ENCODE data around the gene TELO2.

Gene TELO2

DNA sequence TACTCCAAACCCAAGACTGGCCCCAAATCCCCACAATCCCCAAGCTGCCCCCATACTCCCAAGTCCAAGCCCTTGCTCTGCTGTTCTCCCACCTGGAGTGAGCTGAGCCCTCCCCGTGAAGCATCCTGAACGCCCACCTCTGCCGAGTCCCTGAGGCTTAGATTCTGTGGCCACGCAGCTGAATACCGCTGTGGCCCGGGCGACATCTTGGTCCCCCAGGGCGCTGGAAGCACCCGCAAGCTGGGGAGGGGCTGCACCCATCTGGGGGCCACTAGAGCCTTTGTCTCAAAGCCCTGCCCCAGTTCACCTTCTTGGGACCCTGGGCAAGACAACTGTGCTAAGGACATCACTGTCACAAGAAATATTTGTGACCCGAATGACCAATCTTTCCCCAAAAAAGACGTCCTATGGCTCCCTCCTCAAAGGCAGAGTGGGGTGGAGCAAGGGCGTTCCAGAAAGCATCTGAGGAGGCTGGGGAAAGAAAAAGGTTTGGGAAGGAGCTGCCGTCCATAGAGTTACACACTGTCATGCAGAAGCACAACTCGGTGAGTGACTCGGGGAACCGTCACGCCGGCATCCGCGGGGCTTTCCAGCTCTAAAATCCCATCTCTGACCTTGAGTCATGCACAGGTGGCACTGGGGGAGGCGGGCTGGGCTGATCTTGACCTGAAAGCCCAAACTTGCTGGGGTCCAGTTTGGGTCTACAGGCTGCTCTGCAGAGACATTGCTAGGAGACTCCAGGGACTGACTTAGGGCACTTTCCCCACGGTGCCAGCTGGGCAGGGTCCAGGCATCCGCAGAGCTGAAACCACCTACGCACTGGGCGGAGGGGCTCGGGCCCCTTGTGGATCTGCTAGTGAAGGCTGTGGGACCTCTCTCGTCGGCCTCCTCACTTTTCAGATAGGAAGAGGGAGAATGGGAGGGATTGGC is 11.0 kb upstream of the TELO2 start:
- Mint-ChIP-seq H3K4me1 (peaks cover 6% of the 10 kb centered on the region), H3K36me3 (ENCODE audit: low read depth) (no peaks in the 10 kb centered on the region), H3K9me3 (no peaks in the 10 kb centered on the region), H3K27ac (no peak overlapping the region), H3K4me3 (no peak overlapping the region), H3K27me3 (peaks cover 1% of the 10 kb centered on the region)
- ATAC-seq (no peak), DNase-seq (no peak)

DNA sequence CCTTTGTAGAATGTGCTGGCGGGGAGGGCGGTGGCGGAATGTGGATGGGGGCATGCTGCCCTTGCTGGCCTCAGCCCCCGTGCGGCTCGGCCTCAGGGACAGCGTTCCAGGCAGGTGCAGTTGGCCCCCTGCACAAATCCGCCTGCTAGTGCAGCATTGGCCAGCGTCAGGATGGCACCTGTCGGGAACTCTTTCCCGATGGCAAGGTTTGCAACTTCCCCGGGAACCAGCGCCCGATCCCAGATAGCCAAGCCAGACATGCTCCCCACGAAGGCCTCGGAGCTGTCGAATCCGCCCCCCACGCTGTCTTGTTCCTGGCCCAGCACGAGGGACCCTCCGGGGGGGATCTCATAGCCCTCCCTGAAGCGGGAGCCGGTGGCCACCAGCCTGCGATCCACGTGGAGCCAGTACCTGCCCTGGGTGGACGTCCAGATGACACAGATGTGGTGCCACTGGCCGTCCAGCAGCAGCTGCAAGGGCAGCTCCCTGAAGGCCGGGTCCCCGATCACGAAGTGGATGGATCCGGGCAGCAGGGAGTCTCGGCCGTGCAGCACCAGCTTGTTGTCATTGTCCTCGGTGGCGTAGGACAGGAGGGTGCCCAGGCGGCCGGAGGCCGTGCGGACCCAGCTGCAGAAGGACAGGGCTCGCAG is 7.2 kb upstream of the TELO2 start:
- no peaks in the 10 kb centered on the region for H3K9me3 Mint-ChIP-seq
- H3K36me3 Mint-ChIP-seq (ENCODE audit: low read depth), result no peaks in the 10 kb centered on the region
- H3K27me3 Mint-ChIP-seq, result no peaks in the 10 kb centered on the region
- no peak overlapping the region for H3K4me3 Mint-ChIP-seq
- no peak for ATAC-seq
- peaks cover 2% of the 10 kb centered on the region for H3K4me1 Mint-ChIP-seq
- DNase-seq, result no peak
- no peak overlapping the region for H3K27ac Mint-ChIP-seq

DNA sequence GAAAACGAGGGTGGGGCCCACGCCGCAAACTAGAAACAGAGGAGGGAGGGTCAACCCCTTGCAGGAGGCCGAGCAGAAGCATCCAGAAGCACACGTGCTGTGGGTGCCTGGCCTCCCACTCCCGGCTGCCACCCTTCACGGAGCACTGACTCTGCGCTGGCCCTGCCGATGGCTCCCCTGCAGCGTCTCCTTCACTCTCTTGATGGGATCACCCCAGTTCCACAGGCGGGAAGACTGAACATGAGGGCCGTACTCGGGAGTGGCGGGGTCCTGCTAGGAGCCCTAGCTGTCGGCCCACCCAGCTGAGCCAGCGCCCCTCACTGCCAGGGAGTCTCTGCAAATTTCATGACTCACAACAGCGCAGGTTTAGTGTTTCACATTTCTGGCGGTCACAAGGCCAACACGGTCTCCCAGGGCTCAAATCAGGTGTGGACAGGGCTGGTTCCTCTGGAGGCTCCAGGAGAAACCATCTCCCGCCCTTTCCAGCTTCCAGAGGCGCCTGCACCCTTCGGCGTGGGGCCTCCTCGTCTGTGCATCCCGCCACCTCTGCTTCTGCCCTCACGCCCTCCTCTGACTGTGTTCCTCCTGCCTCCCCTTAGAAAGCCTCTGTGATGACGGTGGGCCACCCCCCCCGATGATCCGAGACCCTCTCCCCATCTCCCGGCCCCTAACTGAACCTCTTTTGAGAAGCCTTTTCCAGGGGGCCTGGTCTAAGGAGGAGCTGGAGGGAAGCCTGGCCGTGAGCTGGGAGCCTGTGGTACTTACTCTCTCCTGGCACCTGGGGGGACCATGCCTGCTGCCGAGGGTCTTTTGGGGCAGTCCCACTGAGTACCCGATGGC is 6.4 kb upstream of the TELO2 start:
- Mint-ChIP-seq H3K36me3 (ENCODE audit: low read depth) (no peaks in the 10 kb centered on the region), H3K4me3 (no peak overlapping the region), H3K27ac (no peak overlapping the region)

GRCh38 chr16:1487395-1488053 is 5.6 kb upstream of the TELO2 start:
- no peak for DNase-seq
- peaks cover 3% of the 10 kb centered on the region for H3K4me1 Mint-ChIP-seq
- H3K27ac Mint-ChIP-seq, result no peak overlapping the region
- no peaks in the 10 kb centered on the region for H3K36me3 Mint-ChIP-seq (ENCODE audit: low read depth)
- ATAC-seq, result no peak
- H3K27me3 Mint-ChIP-seq, result no peaks in the 10 kb centered on the region
- no peaks in the 10 kb centered on the region for H3K9me3 Mint-ChIP-seq
- no peak overlapping the region for H3K4me3 Mint-ChIP-seq

More for the DNA sequence above, 6.4 kb upstream of the TELO2 start:
- H3K27me3 Mint-ChIP-seq, result no peaks in the 10 kb centered on the region
- DNase-seq (no peak), ATAC-seq (no peak)
- no peaks in the 10 kb centered on the region for H3K4me1 Mint-ChIP-seq
- H3K9me3 Mint-ChIP-seq, result no peaks in the 10 kb centered on the region

DNA sequence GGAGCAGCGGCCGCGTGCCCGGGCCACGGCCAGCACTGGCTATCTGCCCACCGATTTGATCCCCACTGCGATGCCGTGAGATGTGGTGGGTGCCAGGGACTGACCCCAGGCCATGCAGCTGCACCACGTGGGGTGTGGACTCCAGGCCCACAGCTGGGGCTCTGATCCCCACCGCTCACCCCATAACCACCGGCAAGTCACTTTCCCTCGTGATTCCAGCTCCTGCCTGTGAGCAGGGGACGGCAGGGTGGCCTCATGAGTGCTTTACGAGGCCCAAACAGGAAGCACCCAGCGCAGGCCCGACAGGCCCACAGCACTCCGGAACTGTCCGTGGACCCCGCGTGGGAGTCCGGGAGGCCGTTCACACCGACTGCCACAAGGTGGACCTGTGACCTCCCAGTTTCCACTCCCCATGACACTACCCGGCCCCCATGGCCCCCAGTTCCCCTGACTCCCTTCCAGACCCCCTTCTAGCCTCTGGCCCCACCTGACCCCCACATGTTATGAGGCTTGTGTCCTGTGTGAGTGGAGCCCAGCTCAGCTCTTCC is 5.0 kb upstream of the TELO2 start:
- ATAC-seq, result no peak
- DNase-seq, result no peak
- Mint-ChIP-seq H3K27me3 (no peaks in the 10 kb centered on the region), H3K9me3 (no peaks in the 10 kb centered on the region), H3K27ac (no peak overlapping the region), H3K4me3 (no peak overlapping the region), H3K4me1 (peaks cover 8% of the 10 kb centered on the region), H3K36me3 (ENCODE audit: low read depth) (no peaks in the 10 kb centered on the region)

GRCh38 chr16:1488619-1489018 is 4.5 kb upstream of the TELO2 start, which contains the start of gene PTX4:
TSS of gene PTX4 (minus strand) at chr16:1488944. CDS start at chr16:1488909, 35 bp downstream.
- no peak for DNase-seq
- Mint-ChIP-seq H3K4me1 (peaks cover 8% of the 10 kb centered on the region), H3K36me3 (ENCODE audit: low read depth) (no peaks in the 10 kb centered on the region), H3K9me3 (no peaks in the 10 kb centered on the region), H3K27ac (no peak within 1 kb of the TSS), H3K4me3 (no peak within 1 kb of the TSS), H3K27me3 (no peaks in the 10 kb centered on the region)
- no peak for ATAC-seq

DNA sequence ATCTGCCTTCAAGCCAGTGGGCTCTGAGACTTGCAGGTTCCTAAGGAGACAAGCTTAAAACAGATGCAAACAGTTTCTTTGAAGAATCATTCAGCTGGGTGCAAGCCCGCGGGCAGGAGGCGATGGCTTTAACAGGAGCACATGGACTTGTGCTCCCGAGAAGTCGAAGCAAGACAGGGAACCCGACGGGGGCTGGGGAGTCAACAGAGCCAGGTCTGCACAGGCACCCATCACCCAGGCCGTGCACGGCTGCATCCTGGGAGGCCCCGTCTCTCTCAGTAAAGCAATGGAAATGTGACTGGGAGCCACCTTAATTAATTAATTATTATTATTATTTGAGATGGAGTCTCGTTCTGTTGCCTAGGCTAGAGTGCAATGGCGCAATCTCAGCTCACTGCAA is 4.1 kb upstream of the TELO2 start:
- H3K27me3 Mint-ChIP-seq, result no peaks in the 10 kb centered on the region
- no peaks in the 10 kb centered on the region for H3K9me3 Mint-ChIP-seq
- peaks cover 2% of the 10 kb centered on the region for H3K36me3 Mint-ChIP-seq (ENCODE audit: low read depth)
- H3K4me1 Mint-ChIP-seq, result peaks cover 10% of the 10 kb centered on the region
- H3K27ac Mint-ChIP-seq, result no peak overlapping the region
- H3K4me3 Mint-ChIP-seq, result no peak overlapping the region
- DNase-seq, result no peak
- no peak for ATAC-seq

GRCh38 chr16:1491327-1491726 is 1.8 kb upstream of the TELO2 start:
- Mint-ChIP-seq H3K4me3 (no peak overlapping the region), H3K36me3 (ENCODE audit: low read depth) (peaks cover 2% of the 10 kb centered on the region), H3K4me1 (peaks cover 10% of the 10 kb centered on the region), H3K27me3 (no peaks in the 10 kb centered on the region), H3K27ac (no peak overlapping the region), H3K9me3 (no peaks in the 10 kb centered on the region)
- no peak for ATAC-seq
- no peak for DNase-seq

- peak overlapping the region; percentile 98 for H3K27ac Mint-ChIP-seq
- ATAC-seq, result no peak
- DNase-seq, result peak; percentile 18
- H3K36me3 Mint-ChIP-seq (ENCODE audit: low read depth), result peaks cover 6% of the 10 kb centered on the region
- peaks cover 10% of the 10 kb centered on the region for H3K4me1 Mint-ChIP-seq
- peak overlapping the region; percentile 86 for H3K4me3 Mint-ChIP-seq
- no peaks in the 10 kb centered on the region for H3K27me3 Mint-ChIP-seq
- no peaks in the 10 kb centered on the region for H3K9me3 Mint-ChIP-seq
Observed at GRCh38 chr16:1492082-1492922, 858 bp upstream of the TELO2 start.

DNA sequence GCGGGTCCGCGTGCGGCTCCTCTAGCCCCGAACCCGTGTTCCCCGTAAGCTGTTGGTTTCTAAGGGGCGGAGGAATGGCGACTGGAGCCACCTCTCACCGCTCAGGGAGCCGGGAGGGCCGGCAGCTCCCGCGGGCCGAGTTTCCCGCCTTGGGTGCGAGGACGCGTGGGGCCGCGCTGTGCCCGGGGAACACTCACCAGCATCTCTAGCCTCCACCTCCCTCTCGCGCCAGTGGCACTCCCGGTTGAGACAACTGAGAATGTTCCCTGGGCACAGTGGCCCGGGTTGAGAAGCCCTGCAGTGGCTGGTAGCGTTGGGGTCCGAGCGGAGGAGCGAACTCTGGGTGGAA is 560 bp downstream of the TELO2 start:
- H3K27ac Mint-ChIP-seq, result peak overlapping the region; percentile 98
- ATAC-seq (peak; percentile 4), DNase-seq (no peak)
- H3K36me3 Mint-ChIP-seq (ENCODE audit: low read depth), result peaks cover 14% of the 10 kb centered on the region
- no peaks in the 10 kb centered on the region for H3K27me3 Mint-ChIP-seq
- peaks cover 10% of the 10 kb centered on the region for H3K4me1 Mint-ChIP-seq
- H3K4me3 Mint-ChIP-seq, result peak overlapping the region; percentile 86
- no peaks in the 10 kb centered on the region for H3K9me3 Mint-ChIP-seq

- Mint-ChIP-seq H3K36me3 (ENCODE audit: low read depth) (peaks cover 14% of the 10 kb centered on the region), H3K9me3 (no peaks in the 10 kb centered on the region), H3K4me1 (peaks cover 10% of the 10 kb centered on the region), H3K27ac (peak overlapping the region; percentile 86), H3K27me3 (no peaks in the 10 kb centered on the region), H3K4me3 (peak overlapping the region; percentile 86)
- ATAC-seq, result no peak
- DNase-seq, result no peak
Observed at GRCh38 chr16:1494129-1494640, 1.0 kb downstream of the TELO2 start.

GRCh38 chr16:1494711-1495110 is 1.6 kb downstream of the TELO2 start:
- ATAC-seq, result no peak

DNA sequence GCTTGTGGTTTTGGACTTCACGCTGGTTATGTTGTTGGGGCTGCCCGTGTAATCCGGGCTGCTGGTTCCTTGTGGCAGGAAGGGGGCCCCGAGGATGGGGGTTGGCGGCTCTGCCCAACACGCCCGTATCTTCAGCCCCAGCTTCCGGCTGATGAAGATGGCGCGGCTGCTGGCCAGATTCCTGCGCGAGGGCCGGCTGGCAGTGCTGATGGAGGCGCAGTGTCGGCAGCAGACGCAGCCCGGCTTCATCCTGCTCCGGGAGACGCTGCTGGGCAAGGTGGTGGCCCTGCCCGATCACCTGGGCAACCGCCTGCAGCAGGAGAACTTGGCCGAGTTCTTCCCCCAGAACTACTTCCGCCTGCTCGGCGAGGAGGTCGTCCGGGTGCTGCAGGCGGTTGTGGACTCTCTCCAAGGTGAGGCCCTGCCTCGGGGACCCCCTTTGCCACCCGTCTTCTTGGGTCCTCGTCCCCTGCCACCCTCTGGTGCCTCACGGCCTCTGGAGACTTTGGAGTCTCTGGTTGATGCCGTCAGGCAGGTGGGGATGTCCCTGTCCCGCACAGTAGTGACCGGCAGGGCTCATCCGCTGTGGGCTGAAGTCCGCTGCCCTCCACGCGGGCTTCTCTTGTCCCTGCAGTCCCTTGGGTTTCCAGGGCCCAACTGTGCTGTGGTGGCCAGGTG is 2.2 kb downstream of the TELO2 start:
- Mint-ChIP-seq H3K9me3 (no peaks in the 10 kb centered on the region), H3K27ac (no peak overlapping the region), H3K4me1 (peaks cover 10% of the 10 kb centered on the region), H3K27me3 (no peaks in the 10 kb centered on the region), H3K36me3 (ENCODE audit: low read depth) (peaks cover 14% of the 10 kb centered on the region), H3K4me3 (peak overlapping the region; percentile 86)
- DNase-seq, result no peak
- ATAC-seq, result no peak

More at GRCh38 chr16:1494711-1495110, 1.6 kb downstream of the TELO2 start:
- DNase-seq, result no peak
- H3K27me3 Mint-ChIP-seq, result no peaks in the 10 kb centered on the region
- no peaks in the 10 kb centered on the region for H3K9me3 Mint-ChIP-seq
- H3K4me1 Mint-ChIP-seq, result peaks cover 10% of the 10 kb centered on the region
- H3K27ac Mint-ChIP-seq, result peak overlapping the region; percentile 86
- peak overlapping the region; percentile 86 for H3K4me3 Mint-ChIP-seq
- H3K36me3 Mint-ChIP-seq (ENCODE audit: low read depth), result peaks cover 14% of the 10 kb centered on the region
